ENCODE data around the gene ZNF556. TPM values are rescaled to one million over a fixed set of nuclear protein-coding genes. Genes with fewer than 3 reads are reported as not detected.

The ZNF556 gene
- total RNA-seq, 1 donor from 2014 or later, result not detected

DNA sequence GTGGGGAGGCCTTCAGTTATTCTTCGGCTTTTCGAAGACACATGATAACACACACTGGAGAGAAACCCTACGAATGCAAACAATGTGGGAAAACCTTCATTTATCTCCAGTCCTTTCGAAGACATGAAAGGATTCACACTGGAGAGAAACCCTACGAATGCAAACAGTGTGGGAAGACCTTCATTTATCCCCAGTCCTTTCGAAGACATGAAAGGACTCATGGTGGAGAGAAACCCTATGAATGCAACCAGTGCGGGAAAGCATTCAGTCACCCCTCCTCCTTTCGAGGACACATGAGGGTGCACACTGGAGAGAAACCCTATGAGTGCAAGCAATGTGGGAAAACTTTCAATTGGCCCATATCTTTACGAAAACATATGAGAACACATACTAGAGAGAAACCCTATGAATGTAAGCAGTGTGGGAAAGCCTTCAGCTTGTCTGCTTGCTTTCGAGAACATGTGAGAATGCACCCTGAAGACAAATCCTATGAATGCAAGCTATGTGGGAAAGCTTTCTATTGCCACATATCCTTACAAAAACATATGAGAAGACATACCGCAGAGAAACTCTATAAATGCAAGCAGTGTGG lies 14.0 kb upstream of the ZNF556 start:
- Histone ChIP-seq H3K4me1 (no peaks in the 10 kb centered on the region), H3K27ac (no peak overlapping the region), H3K36me3 (peaks cover 9 to 50% of the 10 kb centered on the region in 2 donors), H3K27me3 (no peaks in the 10 kb centered on the region), H3K9me3 (peaks cover 52% of the 10 kb centered on the region), H3K4me3 (no peak overlapping the region)
- no peak for DNase-seq (ENCODE audit: extremely low spot score in 2 of 2)
- intact Hi-C loops (cut with DNase I), result no loop called here
- TF ChIP-seq POLR2AphosphoS5 (IDR thresholded peaks at IDR 0.05; ENCODE audit: insufficient read depth in 1 of 2, low read depth in 1 of 2) (no peak), POLR2A (IDR thresholded peaks at IDR 0.05) (no peak)
- TF ChIP-seq, protein P1, sequence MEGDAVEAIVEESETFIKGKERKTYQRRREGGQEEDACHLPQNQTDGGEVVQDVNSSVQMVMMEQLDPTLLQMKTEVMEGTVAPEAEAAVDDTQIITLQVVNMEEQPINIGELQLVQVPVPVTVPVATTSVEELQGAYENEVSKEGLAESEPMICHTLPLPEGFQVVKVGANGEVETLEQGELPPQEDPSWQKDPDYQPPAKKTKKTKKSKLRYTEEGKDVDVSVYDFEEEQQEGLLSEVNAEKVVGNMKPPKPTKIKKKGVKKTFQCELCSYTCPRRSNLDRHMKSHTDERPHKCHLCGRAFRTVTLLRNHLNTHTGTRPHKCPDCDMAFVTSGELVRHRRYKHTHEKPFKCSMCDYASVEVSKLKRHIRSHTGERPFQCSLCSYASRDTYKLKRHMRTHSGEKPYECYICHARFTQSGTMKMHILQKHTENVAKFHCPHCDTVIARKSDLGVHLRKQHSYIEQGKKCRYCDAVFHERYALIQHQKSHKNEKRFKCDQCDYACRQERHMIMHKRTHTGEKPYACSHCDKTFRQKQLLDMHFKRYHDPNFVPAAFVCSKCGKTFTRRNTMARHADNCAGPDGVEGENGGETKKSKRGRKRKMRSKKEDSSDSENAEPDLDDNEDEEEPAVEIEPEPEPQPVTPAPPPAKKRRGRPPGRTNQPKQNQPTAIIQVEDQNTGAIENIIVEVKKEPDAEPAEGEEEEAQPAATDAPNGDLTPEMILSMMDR (IDR thresholded peaks at IDR 0.05), result no peak

DNA sequence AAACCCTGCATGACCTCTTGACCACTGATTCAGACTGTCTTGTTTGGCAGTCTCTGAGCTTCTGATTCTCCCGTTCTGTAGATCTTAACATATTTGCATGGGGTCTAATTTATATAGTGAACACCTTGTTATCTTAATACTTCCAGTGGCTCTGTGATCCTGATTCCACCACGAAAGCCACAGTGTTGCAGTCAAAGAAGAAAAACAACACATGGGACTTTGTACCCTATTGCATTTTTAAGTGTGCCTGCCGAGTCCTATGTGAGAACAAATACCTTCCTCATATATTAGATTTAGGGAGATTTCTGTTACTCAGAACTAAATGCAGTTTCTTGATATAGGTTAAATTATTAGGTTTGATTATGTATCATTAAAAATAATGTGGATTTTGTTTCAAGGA lies 12.3 kb upstream of the ZNF556 start:
- intact Hi-C loops (cut with DNase I), result no loop called here
- H3K36me3 ChIP-seq, result peaks cover 9 to 45% of the 10 kb centered on the region in 2 donors
- H3K27ac ChIP-seq, result no peak overlapping the region
- H3K4me1 ChIP-seq, result no peaks in the 10 kb centered on the region
- peaks cover 55% of the 10 kb centered on the region for H3K9me3 ChIP-seq
- no peak for TF ChIP-seq POLR2AphosphoS5 (IDR thresholded peaks at IDR 0.05; ENCODE audit: insufficient read depth in 1 of 2, low read depth in 1 of 2)
- no peak for TF ChIP-seq POLR2A (IDR thresholded peaks at IDR 0.05)
- TF ChIP-seq, protein P1 (IDR thresholded peaks at IDR 0.05), result no peak
- DNase-seq (ENCODE audit: extremely low spot score in 2 of 2), result no peak
- no peak overlapping the region for H3K4me3 ChIP-seq
- H3K27me3 ChIP-seq, result no peaks in the 10 kb centered on the region

DNA sequence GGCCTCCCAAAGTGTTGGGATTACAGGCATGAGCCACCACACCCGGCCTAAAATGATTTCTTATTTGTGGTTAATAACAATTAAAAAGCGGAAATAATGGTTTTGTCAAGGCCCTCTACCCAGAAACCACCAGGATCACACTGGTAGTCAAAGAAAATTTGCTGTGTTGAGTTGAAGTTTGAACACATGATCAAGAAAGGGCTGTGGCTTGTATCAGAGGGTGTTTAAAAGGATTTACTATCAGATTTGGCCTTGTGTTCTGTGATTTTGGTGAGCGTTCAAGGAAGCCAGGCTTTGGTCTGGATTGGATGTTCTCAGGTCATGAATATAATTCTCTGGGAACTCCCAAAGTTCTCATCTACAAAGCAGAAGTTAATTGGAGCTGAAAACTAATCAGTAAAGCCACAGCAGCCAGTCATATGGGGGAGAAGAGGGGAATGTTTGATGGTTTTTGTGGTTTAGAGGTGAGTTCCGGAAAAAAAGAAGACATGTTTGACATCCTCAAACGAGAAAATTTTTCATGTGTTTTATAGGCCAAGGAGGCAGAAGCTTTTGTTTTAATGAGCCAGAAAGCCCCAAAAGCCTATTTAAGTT lies 10.6 kb upstream of the ZNF556 start:
- DNase-seq (ENCODE audit: extremely low spot score in 2 of 2), result no peak
- H3K9me3 ChIP-seq, result peaks cover 50% of the 10 kb centered on the region
- peaks cover 9 to 32% of the 10 kb centered on the region in 2 donors for H3K36me3 ChIP-seq
- intact Hi-C loops (cut with DNase I), result no loop called here
- TF ChIP-seq POLR2AphosphoS5 (IDR thresholded peaks at IDR 0.05; ENCODE audit: insufficient read depth in 1 of 2, low read depth in 1 of 2), result no peak
- TF ChIP-seq, protein P1 (IDR thresholded peaks at IDR 0.05), result no peak
- TF ChIP-seq POLR2A (IDR thresholded peaks at IDR 0.05), result no peak
- H3K27ac ChIP-seq, result no peak overlapping the region
- H3K4me3 ChIP-seq, result no peak overlapping the region
- no peaks in the 10 kb centered on the region for H3K4me1 ChIP-seq
- no peaks in the 10 kb centered on the region for H3K27me3 ChIP-seq

DNA sequence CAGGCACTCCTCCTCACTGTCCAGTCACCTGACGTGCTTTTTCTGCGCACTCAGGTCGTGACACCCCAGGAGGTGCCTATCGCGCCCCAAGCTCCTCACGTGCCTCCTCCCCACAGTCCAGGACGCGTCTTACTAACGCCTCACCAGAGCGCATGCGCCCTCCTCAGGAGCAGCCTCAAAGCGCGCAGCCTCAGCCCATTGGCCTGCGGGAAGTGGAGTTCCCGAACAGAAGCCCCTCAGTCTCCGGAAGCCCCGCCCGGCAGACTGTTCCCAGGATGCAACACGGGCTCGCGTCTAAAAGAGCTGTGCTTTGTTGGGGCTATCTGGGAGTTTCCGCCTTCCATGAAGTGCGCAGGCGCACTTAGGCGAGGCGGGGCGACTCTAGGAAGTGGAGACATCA lies 8.3 kb upstream of the ZNF556 start:
- no peaks in the 10 kb centered on the region for H3K4me1 ChIP-seq
- no peak overlapping the region for H3K27ac ChIP-seq
- TF ChIP-seq POLR2AphosphoS5 (IDR thresholded peaks at IDR 0.05; ENCODE audit: insufficient read depth in 1 of 2, low read depth in 1 of 2) (no peak), POLR2A (IDR thresholded peaks at IDR 0.05) (no peak)
- TF ChIP-seq, protein P1 (IDR thresholded peaks at IDR 0.05), result no peak
- intact Hi-C loops (cut with DNase I), result no loop called here
- no peak overlapping the region for H3K4me3 ChIP-seq
- H3K9me3 ChIP-seq, result peaks cover 33% of the 10 kb centered on the region
- no peak for DNase-seq (ENCODE audit: extremely low spot score in 2 of 2)
- H3K27me3 ChIP-seq, result no peaks in the 10 kb centered on the region
- H3K36me3 ChIP-seq, result peaks cover 0 to 9% of the 10 kb centered on the region in 2 donors

DNA sequence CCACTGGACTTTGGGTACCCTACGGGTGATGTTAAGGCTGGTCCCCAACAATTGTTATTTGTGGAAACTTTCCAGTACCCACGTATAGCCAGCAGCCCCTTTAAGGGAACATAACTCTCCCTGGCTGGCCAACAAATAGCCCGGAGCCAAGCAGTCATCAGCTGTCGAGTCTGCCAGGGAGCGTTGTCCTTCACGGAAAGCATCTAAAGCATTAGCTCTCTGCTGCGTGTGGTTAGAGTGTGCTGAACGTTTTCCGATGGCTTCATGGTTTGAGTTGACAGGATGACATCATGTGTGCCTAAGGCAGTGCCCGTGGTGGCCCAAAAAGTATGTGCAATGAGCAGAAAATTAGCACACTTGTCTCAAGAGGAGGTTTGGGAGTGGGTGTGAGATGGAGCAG lies 3.3 kb upstream of the ZNF556 start:
- H3K36me3 ChIP-seq, result no peaks in the 10 kb centered on the region
- H3K4me3 ChIP-seq, result no peak overlapping the region
- H3K27me3 ChIP-seq, result no peaks in the 10 kb centered on the region
- H3K27ac ChIP-seq, result no peak overlapping the region
- no peaks in the 10 kb centered on the region for H3K4me1 ChIP-seq
- DNase-seq (ENCODE audit: extremely low spot score in 2 of 2), result no peak
- H3K9me3 ChIP-seq, result peaks cover 3% of the 10 kb centered on the region
- TF ChIP-seq POLR2A (IDR thresholded peaks at IDR 0.05) (no peak), POLR2AphosphoS5 (IDR thresholded peaks at IDR 0.05; ENCODE audit: insufficient read depth in 1 of 2, low read depth in 1 of 2) (no peak)
- TF ChIP-seq, protein P1 (IDR thresholded peaks at IDR 0.05), result no peak
- intact Hi-C loops (cut with DNase I), result no loop called here

Data from vagina (tissue), 2 donors.